Measurements from ENCODE around the gene TFEB.
A peak's percentile ranks its signal among the peaks of the same experiment; 100 is the strongest.

GRCh38 chr6:41683523-41684310 lies 51.7 kb downstream of the TFEB start:
- TF ChIP-seq, protein P1, sequence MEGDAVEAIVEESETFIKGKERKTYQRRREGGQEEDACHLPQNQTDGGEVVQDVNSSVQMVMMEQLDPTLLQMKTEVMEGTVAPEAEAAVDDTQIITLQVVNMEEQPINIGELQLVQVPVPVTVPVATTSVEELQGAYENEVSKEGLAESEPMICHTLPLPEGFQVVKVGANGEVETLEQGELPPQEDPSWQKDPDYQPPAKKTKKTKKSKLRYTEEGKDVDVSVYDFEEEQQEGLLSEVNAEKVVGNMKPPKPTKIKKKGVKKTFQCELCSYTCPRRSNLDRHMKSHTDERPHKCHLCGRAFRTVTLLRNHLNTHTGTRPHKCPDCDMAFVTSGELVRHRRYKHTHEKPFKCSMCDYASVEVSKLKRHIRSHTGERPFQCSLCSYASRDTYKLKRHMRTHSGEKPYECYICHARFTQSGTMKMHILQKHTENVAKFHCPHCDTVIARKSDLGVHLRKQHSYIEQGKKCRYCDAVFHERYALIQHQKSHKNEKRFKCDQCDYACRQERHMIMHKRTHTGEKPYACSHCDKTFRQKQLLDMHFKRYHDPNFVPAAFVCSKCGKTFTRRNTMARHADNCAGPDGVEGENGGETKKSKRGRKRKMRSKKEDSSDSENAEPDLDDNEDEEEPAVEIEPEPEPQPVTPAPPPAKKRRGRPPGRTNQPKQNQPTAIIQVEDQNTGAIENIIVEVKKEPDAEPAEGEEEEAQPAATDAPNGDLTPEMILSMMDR (IDR thresholded peaks at IDR 0.05), result peak; percentile 64 to 94 (median 84)
- no peak for TF ChIP-seq POLR2A (IDR thresholded peaks at IDR 0.05)

Measured in thyroid gland (tissue), 4 donors.